B cell (primary cell): Measurements from ENCODE around the gene MED12L. TPM values are rescaled to one million over a fixed set of nuclear protein-coding genes. Genes with fewer than 3 reads are reported as not detected.
A peak's percentile ranks its signal among the peaks of the same experiment; 100 is the strongest.

ENCODE experiments used
- ATAC-seq: fragments of 200-7000 bp; cut with Tn5 transposase; one replicate; pipeline ENCODE4 v1.10.0; 2021; ENCODE audit warnings: low read depth, mild to moderate bottlenecking, moderate number of reproducible peaks, moderate library complexity
- CTCF ChIA-PET: fragments of 350-600 bp; sonication (Branson Sonifier 250); formaldehyde crosslinking; loops from one replicate; lab custom pipeline; 2021; ENCODE audit warnings: antibody characterized with exemption, inconsistent platforms; lab: Charles Lee
- POLR2A ChIA-PET: fragments of 350-600 bp; sonication (Branson Sonifier 250); formaldehyde crosslinking; loops from one replicate; lab custom pipeline; 2021; ENCODE audit warnings: antibody characterized with exemption; lab: Charles Lee
- DNase-seq: peaks from one replicate; pipeline ENCODE4 v3.0.0; 2013
- H2AFZ ChIP-seq: 2 replicates; pipeline ENCODE4 v1.6.1; 2012; ENCODE audit warnings: mild to moderate bottlenecking, low read depth, low read length; ENCODE audit not compliant: insufficient read depth, poor library complexity, severe bottlenecking
- H3K27ac ChIP-seq, 2 donors: 1 replicate in 1 of 2; 2 replicates in 1 of 2; pipeline ENCODE4 v1.5.1; 2012 to 2013; ENCODE audit warnings: low read length in 2 of 2, mild to moderate bottlenecking in 2 of 2, moderate library complexity in 1 of 2
- H3K27me3 ChIP-seq, 4 experiments: fragments of 200-600 bp in 1 of 4; sonication (generic) in 1 of 4; replicated peaks in 1 of 4; 1 replicate in 2 of 4; 2 replicates in 2 of 4; pipeline versions ENCODE4 v1.6.1 to v1.7.0; 2013 to 2016; ENCODE audit warnings: low read length in 3 of 4, mild to moderate bottlenecking in 2 of 4, mixed read lengths in 1 of 4, moderate library complexity in 1 of 4; ENCODE audit not compliant: insufficient read depth in 4 of 4, control insufficient read depth in 3 of 4; ENCODE audit errors: control extremely low read depth in 1 of 4
- H3K36me3 ChIP-seq, 2 experiments: replicated peaks in 1 of 2; 1 replicate in 1 of 2; 2 replicates in 1 of 2; pipeline versions ENCODE4 v1.6.1 to v1.7.1; 2013; ENCODE audit warnings: low read length in 1 of 2; ENCODE audit not compliant: insufficient read depth in 2 of 2, control insufficient read depth in 1 of 2; ENCODE audit errors: control extremely low read depth in 1 of 2, extremely low read depth in 1 of 2
- H3K4me1 ChIP-seq, 2 donors: fragments of 200-600 bp in 1 of 2; sonication (generic) in 1 of 2; 1 replicate in 1 of 2; 2 replicates in 1 of 2; pipeline versions ENCODE4 v1.5.1 to v1.6.1; 2013 to 2017; ENCODE audit warnings: low read length in 2 of 2; ENCODE audit not compliant: control insufficient read depth in 2 of 2, insufficient read depth in 2 of 2
- H3K4me2 ChIP-seq: replicated peaks from 2 replicates; pipeline ENCODE3; 2012; ENCODE audit warnings: mild to moderate bottlenecking, low read depth, low read length; ENCODE audit not compliant: poor library complexity, severe bottlenecking
- H3K4me3 ChIP-seq, 5 experiments: fragments of 200-600 bp in 1 of 5; sonication (generic) in 1 of 5; 1 replicate in 3 of 5; 2 replicates in 2 of 5; pipeline versions ENCODE4 v1.5.1 to v1.7.0; 2011 to 2016; ENCODE audit warnings: low read length in 4 of 5, mild to moderate bottlenecking in 4 of 5, low read depth in 2 of 5, control low read depth in 1 of 5, moderate library complexity in 1 of 5; ENCODE audit not compliant: insufficient read depth in 1 of 5; ENCODE audit errors: control extremely low read depth in 1 of 5, extremely low read depth in 1 of 5
- H3K79me2 ChIP-seq: fragments of 200-600 bp; sonication (generic); one replicate; pipeline ENCODE4 v1.6.0; 2016; ENCODE audit warnings: low read length; ENCODE audit not compliant: control insufficient read depth, insufficient read depth
- H3K9ac ChIP-seq: fragments of 200-600 bp; sonication (generic); 2 replicates; pipeline ENCODE4 v1.6.1; 2017; ENCODE audit warnings: mild to moderate bottlenecking, low read length, moderate library complexity
- H3K9me3 ChIP-seq, 3 donors: one replicate each; pipeline versions ENCODE4 v1.6.1 to v1.7.1; 2013; ENCODE audit warnings: low read length in 2 of 3; ENCODE audit not compliant: control insufficient read depth in 2 of 3, insufficient read depth in 1 of 3; ENCODE audit errors: control extremely low read depth in 1 of 3
- H4K20me1 ChIP-seq: 2 replicates; pipeline ENCODE4 v1.6.0; 2012; ENCODE audit warnings: mild to moderate bottlenecking, low read length; ENCODE audit not compliant: insufficient read depth, control insufficient read depth, poor library complexity, severe bottlenecking
- H3K27ac Mint-ChIP-seq: one replicate; pipeline ENCODE4 v1.8.0; 2021; ENCODE audit warnings: mixed read lengths
- H3K27me3 Mint-ChIP-seq: one replicate; pipeline ENCODE4 v1.8.0; 2021; ENCODE audit warnings: mixed read lengths
- H3K4me1 Mint-ChIP-seq: one replicate; pipeline ENCODE4 v1.8.0; 2021; ENCODE audit warnings: mixed read lengths
- H3K4me3 Mint-ChIP-seq: one replicate; pipeline ENCODE4 v1.8.0; 2021; ENCODE audit warnings: mixed read lengths
- H3K9me3 Mint-ChIP-seq: one replicate; pipeline ENCODE4 v1.8.0; 2022; ENCODE audit warnings: mixed read lengths; ENCODE audit not compliant: insufficient read depth
- CTCF ChIP-seq: fragments of 200-600 bp; IDR thresholded peaks from one replicate; pipeline ENCODE4 v1.8.0; 2022; ENCODE audit warnings: antibody characterized with exemption, mild to moderate bottlenecking
- EZH2 ChIP-seq: IDR thresholded peaks from 2 replicates; pipeline ENCODE4 v1.6.1; 2012; ENCODE audit warnings: borderline replicate concordance, low read depth, mild to moderate bottlenecking, moderate library complexity, low read length; ENCODE audit not compliant: insufficient read depth, poor library complexity, severe bottlenecking
- WGBS: methylation state at CpG from one replicate; pipeline ENCODE4 v1.1.5; 2013; ENCODE audit warnings: missing lambda C conversion rate; ENCODE audit not compliant: insufficient coverage; 5-methylcytosine and 5-hydroxymethylcytosine counted together
- intact Hi-C: fragments of 100-400 bp; cut with micrococcal nuclease; formaldehyde crosslinking; loops from one replicate; pipeline ENCODE4 v1.10.0; 2022
- polyA plus RNA-seq: library from polyadenylated mRNA; depleted of rRNA; stranded (reverse); fragments of >200 nt; gene quantifications from 2 replicates; pipeline ENCODE4 v1.2.3, GENCODE V29; 2012
- total RNA-seq, 2 donors: library from RNA; stranded (reverse); fragments of 120-200 nt in 1 of 2; gene quantifications; 1 replicate in 1 of 2; 2 replicates in 1 of 2; pipeline versions ENCODE4 v1.2.3 to v1.2.4, GENCODE V29; 2013 to 2022

The MED12L gene
- total and polyA plus RNA-seq, 2 donors (not counting 1 experiment from before 2014, with no cell fraction given), result 0.07 to 0.30 TPM

- no peaks in the 10 kb centered on the region for H3K27me3 Mint-ChIP-seq
- WGBS, result 90% methylated on average over 2 of the region's 4 CpGs
- H3K27ac Mint-ChIP-seq, result peak overlapping the region; percentile 22
- H3K36me3 ChIP-seq, result no peaks in the 10 kb centered on the region
- ChIA-PET POLR2A (no interaction called here), CTCF (no interaction called here)
- H3K4me1 Mint-ChIP-seq, result peaks cover 25% of the 10 kb centered on the region
- no peak overlapping the region for H3K4me3 Mint-ChIP-seq
- no peak overlapping the region for H3K4me2 ChIP-seq
- no peaks in the 10 kb centered on the region for H3K79me2 ChIP-seq
- peaks cover 7 to 8% of the 10 kb centered on the region in 2 donors for H3K4me1 ChIP-seq
- H3K27me3 ChIP-seq, result no peaks in the 10 kb centered on the region
- no peaks in the 10 kb centered on the region for H4K20me1 ChIP-seq
- no peak overlapping the region for H3K9ac ChIP-seq
- H2AFZ ChIP-seq, result no peak overlapping the region
- H3K9me3 ChIP-seq, result no peaks in the 10 kb centered on the region
- DNase-seq (no peak), ATAC-seq (no peak)
- intact Hi-C loops, result no loop called here
- no peak overlapping the region for H3K4me3 ChIP-seq
- H3K27ac ChIP-seq, result no peak overlapping the region
- TF ChIP-seq CTCF (no peak), EZH2 (no peak)
- H3K9me3 Mint-ChIP-seq, result no peaks in the 10 kb centered on the region
Observed at GRCh38 chr3:151330379-151330778, 244.9 kb downstream of the MED12L start.

GRCh38 chr3:151330899-151331298, 245.4 kb downstream of the MED12L start:
- TF ChIP-seq CTCF (no peak), EZH2 (no peak)
- H3K79me2 ChIP-seq, result no peaks in the 10 kb centered on the region
- no peaks in the 10 kb centered on the region for H3K9me3 Mint-ChIP-seq
- H3K4me2 ChIP-seq, result no peak overlapping the region
- H3K4me3 Mint-ChIP-seq, result no peak overlapping the region
- peaks cover 23% of the 10 kb centered on the region for H3K4me1 Mint-ChIP-seq
- no peaks in the 10 kb centered on the region for H4K20me1 ChIP-seq
- no peak overlapping the region for H3K9ac ChIP-seq
- ATAC-seq, result no peak
- no peaks in the 10 kb centered on the region for H3K36me3 ChIP-seq
- no peaks in the 10 kb centered on the region for H3K27me3 ChIP-seq
- ChIA-PET CTCF (no interaction called here), POLR2A (no interaction called here)
- H3K9me3 ChIP-seq, result no peaks in the 10 kb centered on the region
- H3K27ac ChIP-seq, result no peak overlapping the region
- no peak overlapping the region for H2AFZ ChIP-seq
- no peak for DNase-seq
- H3K4me1 ChIP-seq, result peaks cover 7 to 8% of the 10 kb centered on the region in 2 donors
- intact Hi-C loops, result no loop called here
- no peaks in the 10 kb centered on the region for H3K27me3 Mint-ChIP-seq
- H3K4me3 ChIP-seq, result no peak overlapping the region
- no peak overlapping the region for H3K27ac Mint-ChIP-seq
